AG10803 (cell line): Measurements from ENCODE around the gene GFPT2.

ENCODE experiments used
- DNase-seq: peaks from one replicate; pipeline ENCODE4 v3.0.0; 2010; ENCODE audit warnings: low read depth
- H3K4me3 ChIP-seq: 2 replicates; pipeline ENCODE4 v1.5.1; 2011; ENCODE audit warnings: mild to moderate bottlenecking, low read length, control low read depth
- TF ChIP-seq, protein P1 (sequence below): conservative IDR thresholded peaks from 2 replicates; pipeline ENCODE4 v1.5.1; 2011; ENCODE audit warnings: mild to moderate bottlenecking, low read length, control low read depth, inconsistent platforms

The GFPT2 gene

GRCh38 chr5:180378438-180379344, 25.6 kb upstream of the GFPT2 start:
- no peak overlapping the region for H3K4me3 ChIP-seq
- DNase-seq, result no peak
- TF ChIP-seq, protein P1, sequence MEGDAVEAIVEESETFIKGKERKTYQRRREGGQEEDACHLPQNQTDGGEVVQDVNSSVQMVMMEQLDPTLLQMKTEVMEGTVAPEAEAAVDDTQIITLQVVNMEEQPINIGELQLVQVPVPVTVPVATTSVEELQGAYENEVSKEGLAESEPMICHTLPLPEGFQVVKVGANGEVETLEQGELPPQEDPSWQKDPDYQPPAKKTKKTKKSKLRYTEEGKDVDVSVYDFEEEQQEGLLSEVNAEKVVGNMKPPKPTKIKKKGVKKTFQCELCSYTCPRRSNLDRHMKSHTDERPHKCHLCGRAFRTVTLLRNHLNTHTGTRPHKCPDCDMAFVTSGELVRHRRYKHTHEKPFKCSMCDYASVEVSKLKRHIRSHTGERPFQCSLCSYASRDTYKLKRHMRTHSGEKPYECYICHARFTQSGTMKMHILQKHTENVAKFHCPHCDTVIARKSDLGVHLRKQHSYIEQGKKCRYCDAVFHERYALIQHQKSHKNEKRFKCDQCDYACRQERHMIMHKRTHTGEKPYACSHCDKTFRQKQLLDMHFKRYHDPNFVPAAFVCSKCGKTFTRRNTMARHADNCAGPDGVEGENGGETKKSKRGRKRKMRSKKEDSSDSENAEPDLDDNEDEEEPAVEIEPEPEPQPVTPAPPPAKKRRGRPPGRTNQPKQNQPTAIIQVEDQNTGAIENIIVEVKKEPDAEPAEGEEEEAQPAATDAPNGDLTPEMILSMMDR, result no peak

GRCh38 chr5:180377556-180378197, 24.5 kb upstream of the GFPT2 start:
- TF ChIP-seq, protein P1, result no peak
- no peak for DNase-seq
- no peak overlapping the region for H3K4me3 ChIP-seq

- DNase-seq, result no peak
Observed at GRCh38 chr5:180376511-180376910, 23.4 kb upstream of the GFPT2 start.

DNA sequence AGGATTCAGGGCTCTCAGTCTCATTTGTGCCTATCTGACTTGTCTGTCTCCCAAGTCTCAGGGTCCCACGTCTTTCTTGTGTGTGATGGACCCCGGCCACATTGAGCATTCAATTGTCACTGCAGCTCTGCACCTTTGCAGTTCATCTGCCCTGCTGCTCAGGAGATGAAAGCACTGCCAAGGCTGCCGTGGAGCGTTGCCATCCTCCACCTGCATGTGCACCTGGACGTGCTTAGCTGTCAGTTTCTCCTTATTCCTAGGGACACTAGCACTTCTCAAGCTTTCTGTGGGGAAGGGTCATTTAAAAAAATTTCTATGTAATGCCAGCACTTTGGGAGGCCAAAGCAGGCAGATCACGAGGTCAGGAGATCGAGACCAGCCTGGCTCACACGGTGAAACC, 22.8 kb upstream of the GFPT2 start:
- DNase-seq, result no peak
- H3K4me3 ChIP-seq, result no peak overlapping the region
- TF ChIP-seq, protein P1, result no peak

More at GRCh38 chr5:180376511-180376910, 23.4 kb upstream of the GFPT2 start:
- H3K4me3 ChIP-seq, result no peak overlapping the region
- TF ChIP-seq, protein P1, result no peak

DNA sequence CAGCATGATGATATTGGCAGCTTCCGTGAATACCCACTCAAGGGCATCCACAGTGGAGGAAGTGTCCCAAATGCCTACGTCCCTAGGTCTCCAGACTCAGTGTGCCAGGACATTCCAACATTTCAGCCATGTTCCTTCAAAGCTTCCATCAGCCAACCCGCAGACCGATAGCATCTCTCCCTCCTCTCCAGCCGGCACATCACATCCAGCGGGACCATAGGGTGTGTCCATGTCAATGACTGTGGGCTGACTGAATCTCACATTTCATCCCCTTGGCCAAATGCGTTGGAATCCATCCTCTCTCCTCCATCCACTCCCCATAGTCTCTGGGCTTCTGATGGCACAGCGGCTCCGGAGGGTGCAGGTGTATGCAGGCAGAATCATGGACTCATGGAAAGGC, 22.2 kb upstream of the GFPT2 start:
- no peak for DNase-seq
- no peak overlapping the region for H3K4me3 ChIP-seq
- TF ChIP-seq, protein P1, result no peak

GRCh38 chr5:180373870-180374269, 20.7 kb upstream of the GFPT2 start:
- no peak for DNase-seq
- no peak overlapping the region for H3K4me3 ChIP-seq
- TF ChIP-seq, protein P1, result no peak
